ENCODE results near the gene RTP2.

- TF ChIP-seq CTCF (tag by site-specific recombination; IDR thresholded peaks at IDR 0.05) (no peak), MYNN (tag by site-specific recombination; IDR thresholded peaks at IDR 0.05; ENCODE audit: borderline replicate concordance) (no peak), ZNF501 (tag by site-specific recombination; IDR thresholded peaks at IDR 0.05) (no peak), REST (tag by site-specific recombination; IDR thresholded peaks at IDR 0.05) (no peak), ZNF362 (tag by site-specific recombination; IDR thresholded peaks at IDR 0.05) (no peak), ZNF239 (tag by site-specific recombination; IDR thresholded peaks at IDR 0.05) (no peak), ZNF792 (tag by site-specific recombination; IDR thresholded peaks at IDR 0.05) (no peak), KLF16 (tag by site-specific recombination; IDR thresholded peaks at IDR 0.05) (no peak), PRDM1 (tag by site-specific recombination; IDR thresholded peaks at IDR 0.05) (no peak), ZSCAN23 (tag by site-specific recombination; IDR thresholded peaks at IDR 0.05) (no peak), ZNF747 (tag by site-specific recombination; IDR thresholded peaks at IDR 0.05) (no peak), ZNF548 (tag by site-specific recombination; IDR thresholded peaks at IDR 0.05) (no peak)
These were observed 3.6 kb downstream of the RTP2 start for GRCh38 chr3:187698499-187699399.
